Measurements from ENCODE around the gene ZFAND5.

Gene ZFAND5, protein sequence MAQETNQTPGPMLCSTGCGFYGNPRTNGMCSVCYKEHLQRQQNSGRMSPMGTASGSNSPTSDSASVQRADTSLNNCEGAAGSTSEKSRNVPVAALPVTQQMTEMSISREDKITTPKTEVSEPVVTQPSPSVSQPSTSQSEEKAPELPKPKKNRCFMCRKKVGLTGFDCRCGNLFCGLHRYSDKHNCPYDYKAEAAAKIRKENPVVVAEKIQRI

GRCh38 chr9:72364679-72365524 is at the start of gene ZFAND5:
TSS of gene ZFAND5 (minus strand) at chr9:72365208. CDS start at chr9:72360778, 4,430 bp downstream.
- in situ Hi-C loops (cut with MboI; ENCODE audit: low sequenced_read_pairs), result loop anchor here (5.0 to 10.0 kb wide), 3 partner anchors 77 to 320 kb away; no protein-coding TSS in a partner anchor
- Histone ChIP-seq H3K9me3 (no peaks in the 10 kb centered on the region), H3K4me3 (peak within 1 kb of the TSS; percentile 70), H3K36me3 (replicated peaks) (peaks cover 45% of the 10 kb centered on the region), H3K4me1 (peaks cover 31% of the 10 kb centered on the region), H3K27me3 (ENCODE audit: low read depth) (no peaks in the 10 kb centered on the region)
- peak; percentile 99 for DNase-seq (ENCODE audit: low spot score in 2 of 2)

- Histone ChIP-seq H3K36me3 (replicated peaks) (no peaks in the 10 kb centered on the region), H3K9me3 (no peaks in the 10 kb centered on the region), H3K4me3 (no peak overlapping the region), H3K4me1 (peaks cover 18% of the 10 kb centered on the region), H3K27me3 (ENCODE audit: low read depth) (no peaks in the 10 kb centered on the region)
- DNase-seq (ENCODE audit: low spot score in 2 of 2), result peak; percentile 62 to 83
- in situ Hi-C loops (cut with MboI; ENCODE audit: low sequenced_read_pairs), result no loop called here
Observed at GRCh38 chr9:72412483-72413040, 47.6 kb upstream of the ZFAND5 start.

GRCh38 chr9:72410214-72410613 is 45.2 kb upstream of the ZFAND5 start:
- H3K4me3 ChIP-seq, result no peak overlapping the region
- H3K36me3 ChIP-seq (replicated peaks), result no peaks in the 10 kb centered on the region
- peaks cover 30% of the 10 kb centered on the region for H3K4me1 ChIP-seq
- H3K9me3 ChIP-seq, result no peaks in the 10 kb centered on the region
- DNase-seq (ENCODE audit: low spot score in 2 of 2), result no peak
- in situ Hi-C loops (cut with MboI; ENCODE audit: low sequenced_read_pairs), result no loop called here
- no peaks in the 10 kb centered on the region for H3K27me3 ChIP-seq (ENCODE audit: low read depth)

DNA sequence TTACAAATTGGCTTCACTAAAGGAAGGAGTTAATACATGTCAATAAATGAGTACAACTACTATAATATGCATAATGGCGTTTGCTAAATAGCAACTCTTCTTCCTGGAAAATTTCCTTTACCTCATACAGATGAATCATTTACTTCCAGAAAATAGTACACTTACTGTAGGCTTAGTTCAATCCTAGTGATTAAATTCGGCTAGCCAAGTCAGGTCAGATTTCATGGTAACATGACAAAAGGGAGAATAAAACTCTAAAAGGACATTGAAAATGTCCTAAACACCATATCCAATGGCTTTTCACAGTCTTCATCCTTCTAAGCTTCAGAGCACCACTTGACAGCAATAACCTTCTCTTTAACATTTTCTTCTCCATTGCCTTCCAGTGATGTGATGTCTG is 42.1 kb upstream of the ZFAND5 start:
- in situ Hi-C loops (cut with MboI; ENCODE audit: low sequenced_read_pairs), result no loop called here

DNA sequence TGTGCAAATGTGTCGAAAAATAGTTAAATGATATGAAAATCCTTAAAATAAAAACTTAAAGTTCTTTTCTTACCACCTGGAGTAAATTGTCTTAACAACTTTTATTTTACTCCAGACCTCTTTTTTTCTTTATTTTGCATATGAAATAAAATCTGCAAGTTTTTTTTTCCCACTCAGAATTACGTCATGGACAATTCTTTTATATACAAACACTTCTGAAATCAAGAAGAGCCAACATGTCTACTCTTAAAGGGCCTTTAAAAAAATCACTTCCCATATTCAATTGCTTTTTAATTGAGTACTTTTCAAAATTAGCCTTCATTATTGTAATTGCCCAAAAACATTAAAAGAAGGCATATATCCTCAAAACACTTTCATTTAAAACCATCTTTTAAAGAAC is 37.7 kb upstream of the ZFAND5 start:
- in situ Hi-C loops (cut with MboI; ENCODE audit: low sequenced_read_pairs), result no loop called here
- Histone ChIP-seq H3K9me3 (no peaks in the 10 kb centered on the region), H3K4me3 (no peak overlapping the region), H3K36me3 (replicated peaks) (no peaks in the 10 kb centered on the region), H3K4me1 (peaks cover 68% of the 10 kb centered on the region), H3K27me3 (ENCODE audit: low read depth) (no peaks in the 10 kb centered on the region)
- DNase-seq (ENCODE audit: low spot score in 2 of 2), result peak in 1 of 2 experiments; percentile 54

More for the DNA sequence above, 42.1 kb upstream of the ZFAND5 start:
- no peak overlapping the region for H3K4me3 ChIP-seq
- peak in 1 of 2 experiments; percentile 56 for DNase-seq (ENCODE audit: low spot score in 2 of 2)
- no peaks in the 10 kb centered on the region for H3K27me3 ChIP-seq (ENCODE audit: low read depth)
- H3K36me3 ChIP-seq (replicated peaks), result no peaks in the 10 kb centered on the region
- peaks cover 33% of the 10 kb centered on the region for H3K4me1 ChIP-seq
- H3K9me3 ChIP-seq, result no peaks in the 10 kb centered on the region

DNA sequence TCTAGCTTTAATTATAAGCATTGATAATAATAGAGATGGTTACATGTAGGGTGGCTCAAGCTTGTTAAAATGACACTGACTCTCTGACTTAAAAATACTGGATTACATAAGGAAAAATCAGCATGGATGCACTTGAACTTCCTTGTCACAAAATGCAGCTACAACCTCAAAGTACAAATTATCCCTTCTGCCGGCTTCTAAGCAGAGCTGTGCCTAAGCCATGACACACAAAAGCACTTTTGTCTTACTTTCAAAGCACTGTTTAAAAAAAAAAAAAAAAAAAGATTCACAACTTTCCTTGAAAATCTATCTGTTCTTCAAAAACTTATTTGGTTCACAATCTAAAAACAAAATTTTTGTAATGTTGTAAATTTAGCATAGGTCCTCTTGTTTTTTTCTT is 36.4 kb upstream of the ZFAND5 start:
- Histone ChIP-seq H3K4me1 (peaks cover 68% of the 10 kb centered on the region), H3K36me3 (replicated peaks) (no peaks in the 10 kb centered on the region), H3K9me3 (no peaks in the 10 kb centered on the region), H3K27me3 (ENCODE audit: low read depth) (no peaks in the 10 kb centered on the region), H3K4me3 (no peak overlapping the region)
- DNase-seq (ENCODE audit: low spot score in 2 of 2), result peak in 1 of 2 experiments; percentile 63
- in situ Hi-C loops (cut with MboI; ENCODE audit: low sequenced_read_pairs), result no loop called here

GRCh38 chr9:72400866-72401265 is 35.9 kb upstream of the ZFAND5 start:
- no peaks in the 10 kb centered on the region for H3K36me3 ChIP-seq (replicated peaks)
- H3K27me3 ChIP-seq (ENCODE audit: low read depth), result no peaks in the 10 kb centered on the region
- peaks cover 74% of the 10 kb centered on the region for H3K4me1 ChIP-seq
- no peaks in the 10 kb centered on the region for H3K9me3 ChIP-seq
- in situ Hi-C loops (cut with MboI; ENCODE audit: low sequenced_read_pairs), result no loop called here
- no peak for DNase-seq (ENCODE audit: low spot score in 2 of 2)
- no peak overlapping the region for H3K4me3 ChIP-seq

DNA sequence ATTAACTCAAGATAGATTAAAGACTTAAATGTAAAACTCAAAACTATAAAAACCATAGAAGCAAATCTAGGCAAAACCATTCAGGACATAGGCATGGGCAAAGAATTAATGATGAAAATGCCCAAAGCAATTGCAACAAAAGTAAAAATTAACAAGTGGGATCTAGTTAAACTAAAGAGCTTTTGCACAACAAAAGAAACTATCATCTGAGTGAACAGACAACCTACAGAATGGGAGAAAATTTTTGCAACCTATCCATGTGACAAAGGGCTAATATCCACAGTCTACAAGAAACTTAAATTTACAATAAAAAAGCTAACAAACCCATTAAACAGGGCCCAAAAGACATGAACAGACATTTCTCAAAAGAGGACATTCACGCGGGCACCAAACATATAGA is 34.4 kb upstream of the ZFAND5 start:
- in situ Hi-C loops (cut with MboI; ENCODE audit: low sequenced_read_pairs), result no loop called here
- Histone ChIP-seq H3K27me3 (ENCODE audit: low read depth) (no peaks in the 10 kb centered on the region), H3K4me1 (peaks cover 78% of the 10 kb centered on the region), H3K36me3 (replicated peaks) (no peaks in the 10 kb centered on the region), H3K9me3 (no peaks in the 10 kb centered on the region), H3K4me3 (no peak overlapping the region)
- peak in 1 of 2 experiments; percentile 92 for DNase-seq (ENCODE audit: low spot score in 2 of 2)

DNA sequence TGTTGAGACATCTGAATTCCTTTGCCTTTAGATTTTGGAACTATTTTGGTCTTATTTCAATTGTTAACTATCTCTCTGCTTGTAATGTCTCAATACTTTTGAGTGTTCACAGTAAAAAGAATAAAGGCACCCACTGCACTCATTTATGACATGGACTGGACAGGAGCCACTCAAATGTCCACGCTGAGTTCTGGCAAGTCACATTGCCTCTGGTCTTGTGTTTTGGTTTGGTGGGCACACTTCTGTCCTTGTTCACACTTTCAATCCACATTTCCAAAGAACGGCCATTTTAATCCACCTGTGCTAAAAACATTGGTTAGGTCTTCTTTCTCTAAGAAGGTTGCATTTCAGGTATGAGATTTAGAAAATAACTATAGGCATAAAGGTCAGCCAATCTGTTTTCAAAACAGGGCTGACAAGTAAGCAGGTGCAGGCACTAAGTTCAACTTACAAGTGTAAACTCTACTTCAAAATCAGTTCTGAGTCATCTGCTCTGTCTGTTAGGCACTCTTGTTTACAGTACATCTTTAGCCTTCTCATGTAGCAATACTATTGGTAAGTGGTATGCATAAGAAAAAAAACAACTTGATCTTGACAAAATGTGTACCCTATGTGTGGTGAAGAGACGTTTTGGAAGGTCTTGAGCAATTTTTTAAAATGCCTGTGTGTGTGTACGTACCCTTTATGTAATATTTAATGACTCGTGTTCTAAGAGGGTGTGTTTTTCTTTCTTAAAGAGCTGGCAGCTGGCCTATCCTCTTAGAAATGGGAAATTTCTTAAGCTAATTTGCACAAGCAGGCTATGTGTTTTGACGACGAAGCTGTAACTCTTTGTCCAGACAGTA is 31.5 kb upstream of the ZFAND5 start:
- DNase-seq (ENCODE audit: low spot score in 2 of 2), result peak; percentile 35 to 88
- no peaks in the 10 kb centered on the region for H3K36me3 ChIP-seq (replicated peaks)
- in situ Hi-C loops (cut with MboI; ENCODE audit: low sequenced_read_pairs), result no loop called here
- H3K27me3 ChIP-seq (ENCODE audit: low read depth), result no peaks in the 10 kb centered on the region
- peaks cover 86% of the 10 kb centered on the region for H3K4me1 ChIP-seq
- H3K4me3 ChIP-seq, result no peak overlapping the region
- H3K9me3 ChIP-seq, result no peaks in the 10 kb centered on the region

- Histone ChIP-seq H3K9me3 (peaks cover 5% of the 10 kb centered on the region; the same call in 1 of the 2 replicates), H3K36me3 (replicated peaks) (no peaks in the 10 kb centered on the region), H3K4me3 (no peak overlapping the region), H3K4me1 (peaks cover 72% of the 10 kb centered on the region), H3K27me3 (ENCODE audit: low read depth) (no peaks in the 10 kb centered on the region)
- in situ Hi-C loops (cut with MboI; ENCODE audit: low sequenced_read_pairs), result no loop called here
- DNase-seq (ENCODE audit: low spot score in 2 of 2), result peak in 1 of 2 experiments; percentile 87
Observed at GRCh38 chr9:72394066-72394465, 29.1 kb upstream of the ZFAND5 start.

DNA sequence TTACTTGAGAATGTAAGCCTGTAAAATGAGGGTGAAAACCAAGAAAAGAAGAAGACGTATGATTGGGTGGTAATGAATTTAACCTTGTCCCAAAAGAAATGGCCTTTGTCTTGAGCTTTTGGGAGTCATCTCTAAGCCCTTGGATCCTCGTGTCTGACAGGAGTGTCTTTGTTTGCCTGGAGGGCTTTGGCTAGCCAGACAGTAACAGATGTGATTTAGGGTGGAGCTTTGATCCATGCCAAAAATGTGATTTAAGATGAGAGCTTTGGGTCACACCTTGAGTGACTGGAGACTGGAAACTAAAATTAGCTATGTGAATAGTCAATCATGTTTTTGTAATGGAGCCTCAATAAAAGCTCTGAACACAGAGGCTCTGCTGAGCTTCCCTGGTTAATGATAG is 25.9 kb upstream of the ZFAND5 start:
- H3K27me3 ChIP-seq (ENCODE audit: low read depth), result no peaks in the 10 kb centered on the region
- H3K9me3 ChIP-seq, result peaks cover 5% of the 10 kb centered on the region; the same call in 1 of the 2 replicates
- no peak overlapping the region for H3K4me3 ChIP-seq
- DNase-seq (ENCODE audit: low spot score in 2 of 2), result no peak
- in situ Hi-C loops (cut with MboI; ENCODE audit: low sequenced_read_pairs), result no loop called here
- peaks cover 46% of the 10 kb centered on the region for H3K4me1 ChIP-seq
- H3K36me3 ChIP-seq (replicated peaks), result no peaks in the 10 kb centered on the region

GRCh38 chr9:72386186-72386585 is 21.2 kb upstream of the ZFAND5 start:
- H3K36me3 ChIP-seq (replicated peaks), result no peaks in the 10 kb centered on the region
- no peaks in the 10 kb centered on the region for H3K27me3 ChIP-seq (ENCODE audit: low read depth)
- no peak for DNase-seq (ENCODE audit: low spot score in 2 of 2)
- H3K4me1 ChIP-seq, result peaks cover 12% of the 10 kb centered on the region
- H3K4me3 ChIP-seq, result no peak overlapping the region
- peaks cover 4% of the 10 kb centered on the region; the same call in 1 of the 2 replicates for H3K9me3 ChIP-seq
- in situ Hi-C loops (cut with MboI; ENCODE audit: low sequenced_read_pairs), result loop anchor here (10.0 kb wide), 1 partner anchor 189 kb away; no protein-coding TSS in a partner anchor
